ENCODE data around the gene UBE2K. TPM values are rescaled to one million over a fixed set of nuclear protein-coding genes. Genes with fewer than 3 reads are reported as not detected.

UBE2K gene
- total and polyA plus RNA-seq, 2 donors from 2014 or later: 56.7 to 59.6 TPM

GRCh38 chr4:39710098-39710896, 12.4 kb downstream of the UBE2K start:
- DNase-seq: no peak
- Histone ChIP-seq H3K27me3 (ENCODE audit: control insufficient read depth, insufficient read depth, low read length) (no peaks in the 10 kb centered on the region), H3K4me1 (ENCODE audit: control insufficient read depth in 2 of 3, insufficient read depth in 2 of 3, low read depth in 1 of 3, low read length in 3 of 3) (peaks cover 0 to 10% (median 3%) of the 10 kb centered on the region in 3 donors), H3K9ac (ENCODE audit: low read length in 3 of 3) (no peak overlapping the region), H3K9me3 (ENCODE audit: control insufficient read depth in 2 of 3, insufficient read depth in 1 of 3, low read length in 3 of 3) (no peaks in the 10 kb centered on the region), H3K27ac (ENCODE audit: low read depth in 2 of 2, low read length in 2 of 2) (no peak overlapping the region), H3K36me3 (ENCODE audit: control insufficient read depth in 2 of 3, insufficient read depth in 3 of 3, low read length in 3 of 3) (no peaks in the 10 kb centered on the region), H3K4me3 (ENCODE audit: low read length in 3 of 3) (no peak overlapping the region)
- no peak for FAIRE-seq
- no peak for TF ChIP-seq CTCF (IDR thresholded peaks at IDR 0.05; ENCODE audit: borderline replicate concordance, extremely low read depth, insufficient read depth)
- intact Hi-C loops (cut with DNase I): no loop called here

GRCh38 chr4:39712819-39713607, 15.1 kb downstream of the UBE2K start:
- no peaks in the 10 kb centered on the region for H3K9me3 ChIP-seq (ENCODE audit: control insufficient read depth in 2 of 3, insufficient read depth in 1 of 3, low read length in 3 of 3)
- DNase-seq (no peak), FAIRE-seq (no peak)
- peaks cover 0 to 10% (median 3%) of the 10 kb centered on the region in 3 donors for H3K4me1 ChIP-seq (ENCODE audit: control insufficient read depth in 2 of 3, insufficient read depth in 2 of 3, low read depth in 1 of 3, low read length in 3 of 3)
- no peak overlapping the region for H3K9ac ChIP-seq (ENCODE audit: low read length in 3 of 3)
- no peak overlapping the region for H3K4me3 ChIP-seq (ENCODE audit: low read length in 3 of 3)
- H3K27me3 ChIP-seq (ENCODE audit: control insufficient read depth, insufficient read depth, low read length): no peaks in the 10 kb centered on the region
- no peak overlapping the region for H3K27ac ChIP-seq (ENCODE audit: low read depth in 2 of 2, low read length in 2 of 2)
- TF ChIP-seq CTCF (IDR thresholded peaks at IDR 0.05; ENCODE audit: borderline replicate concordance, extremely low read depth, insufficient read depth): no peak
- intact Hi-C loops (cut with DNase I): no loop called here
- no peaks in the 10 kb centered on the region for H3K36me3 ChIP-seq (ENCODE audit: control insufficient read depth in 2 of 3, insufficient read depth in 3 of 3, low read length in 3 of 3)

GRCh38 chr4:39713691-39714090, 15.8 kb downstream of the UBE2K start:
- Histone ChIP-seq H3K9ac (ENCODE audit: low read length in 3 of 3) (no peak overlapping the region), H3K9me3 (ENCODE audit: control insufficient read depth in 2 of 3, insufficient read depth in 1 of 3, low read length in 3 of 3) (no peaks in the 10 kb centered on the region), H3K36me3 (ENCODE audit: control insufficient read depth in 2 of 3, insufficient read depth in 3 of 3, low read length in 3 of 3) (no peaks in the 10 kb centered on the region), H3K4me1 (ENCODE audit: control insufficient read depth in 2 of 3, insufficient read depth in 2 of 3, low read depth in 1 of 3, low read length in 3 of 3) (peaks cover 0 to 9% (median 3%) of the 10 kb centered on the region in 3 donors), H3K27me3 (ENCODE audit: control insufficient read depth, insufficient read depth, low read length) (no peaks in the 10 kb centered on the region), H3K27ac (ENCODE audit: low read depth in 2 of 2, low read length in 2 of 2) (no peak overlapping the region), H3K4me3 (ENCODE audit: low read length in 3 of 3) (no peak overlapping the region)
- FAIRE-seq (no peak), DNase-seq (no peak)
- intact Hi-C loops (cut with DNase I): no loop called here
- TF ChIP-seq CTCF (IDR thresholded peaks at IDR 0.05; ENCODE audit: borderline replicate concordance, extremely low read depth, insufficient read depth): no peak

All from kidney (tissue), 14 donors.